ENCODE results near the gene PRSS27. TPM values are rescaled to one million over a fixed set of nuclear protein-coding genes. Genes with fewer than 3 reads are reported as not detected.

The PRSS27 gene
- total and polyA plus RNA-seq, 2 of the 4 experiments (the other 2 are of a cell fraction), result under 0.01 to 0.58 TPM

DNA sequence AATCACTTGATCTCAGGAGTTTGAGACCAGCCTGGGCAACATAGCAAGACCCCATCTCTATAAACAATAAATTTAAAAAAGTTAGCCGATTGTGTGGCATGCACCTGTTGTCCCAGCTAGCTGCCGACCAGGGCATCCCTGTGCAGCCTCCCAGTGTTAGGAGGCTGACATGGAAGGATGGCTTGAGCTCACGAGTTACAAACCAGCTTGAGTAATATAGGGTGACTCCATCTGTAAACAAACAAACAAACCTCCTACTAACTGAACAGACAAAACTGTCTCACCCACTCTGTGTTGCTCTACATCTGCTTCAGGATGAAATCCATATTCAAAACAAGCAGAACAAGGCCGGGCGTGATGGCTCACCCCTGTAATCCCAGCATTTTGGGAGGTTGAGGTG, 6.9 kb upstream of the PRSS27 start:
- no peaks in the 10 kb centered on the region for H3K9me3 ChIP-seq (ENCODE audit: control insufficient read depth, insufficient read depth, low read length)
- no peak for DNase-seq
- POLR2A ChIA-PET (ENCODE audit: unreplicated experiment), result no interaction called here
- no peaks in the 10 kb centered on the region for H3K36me3 ChIP-seq (ENCODE audit: control insufficient read depth, insufficient read depth, low read length)
- TF ChIP-seq, protein P1, sequence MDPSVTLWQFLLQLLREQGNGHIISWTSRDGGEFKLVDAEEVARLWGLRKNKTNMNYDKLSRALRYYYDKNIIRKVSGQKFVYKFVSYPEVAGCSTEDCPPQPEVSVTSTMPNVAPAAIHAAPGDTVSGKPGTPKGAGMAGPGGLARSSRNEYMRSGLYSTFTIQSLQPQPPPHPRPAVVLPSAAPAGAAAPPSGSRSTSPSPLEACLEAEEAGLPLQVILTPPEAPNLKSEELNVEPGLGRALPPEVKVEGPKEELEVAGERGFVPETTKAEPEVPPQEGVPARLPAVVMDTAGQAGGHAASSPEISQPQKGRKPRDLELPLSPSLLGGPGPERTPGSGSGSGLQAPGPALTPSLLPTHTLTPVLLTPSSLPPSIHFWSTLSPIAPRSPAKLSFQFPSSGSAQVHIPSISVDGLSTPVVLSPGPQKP (IDR thresholded peaks at IDR 0.05; ENCODE audit: borderline replicate concordance, low read depth, low read length), result no peak
- TF ChIP-seq MAZ (IDR thresholded peaks at IDR 0.05; ENCODE audit: borderline replicate concordance, low read depth, low read length) (no peak), NFE2L2 (IDR thresholded peaks at IDR 0.05; ENCODE audit: low read depth, low read length) (no peak), CEBPB (IDR thresholded peaks at IDR 0.05; ENCODE audit: low read depth, low read length) (no peak), FOS (IDR thresholded peaks at IDR 0.05; ENCODE audit: low read depth, low read length) (no peak), RAD21 (IDR thresholded peaks at IDR 0.05; ENCODE audit: low read length) (no peak), POLR2A (IDR thresholded peaks at IDR 0.05; ENCODE audit: low read depth, low read length) (no peak), MXI1 (IDR thresholded peaks at IDR 0.05; ENCODE audit: borderline replicate concordance, low read depth, low read length) (no peak), BHLHE40 (IDR thresholded peaks at IDR 0.05; ENCODE audit: low read depth, low read length) (no peak), RFX5 (IDR thresholded peaks at IDR 0.05; ENCODE audit: low read depth, low read length) (no peak), SMC3 (IDR thresholded peaks at IDR 0.05; ENCODE audit: low read depth, low read length) (no peak), RCOR1 (IDR thresholded peaks at IDR 0.05; ENCODE audit: insufficient replicate concordance, low read length) (no peak), MAFK (IDR thresholded peaks at IDR 0.05; ENCODE audit: low read depth, low read length) (no peak), CHD1 (IDR thresholded peaks at IDR 0.05; ENCODE audit: low read depth, low read length) (no peak)
- TF ChIP-seq, protein P2, sequence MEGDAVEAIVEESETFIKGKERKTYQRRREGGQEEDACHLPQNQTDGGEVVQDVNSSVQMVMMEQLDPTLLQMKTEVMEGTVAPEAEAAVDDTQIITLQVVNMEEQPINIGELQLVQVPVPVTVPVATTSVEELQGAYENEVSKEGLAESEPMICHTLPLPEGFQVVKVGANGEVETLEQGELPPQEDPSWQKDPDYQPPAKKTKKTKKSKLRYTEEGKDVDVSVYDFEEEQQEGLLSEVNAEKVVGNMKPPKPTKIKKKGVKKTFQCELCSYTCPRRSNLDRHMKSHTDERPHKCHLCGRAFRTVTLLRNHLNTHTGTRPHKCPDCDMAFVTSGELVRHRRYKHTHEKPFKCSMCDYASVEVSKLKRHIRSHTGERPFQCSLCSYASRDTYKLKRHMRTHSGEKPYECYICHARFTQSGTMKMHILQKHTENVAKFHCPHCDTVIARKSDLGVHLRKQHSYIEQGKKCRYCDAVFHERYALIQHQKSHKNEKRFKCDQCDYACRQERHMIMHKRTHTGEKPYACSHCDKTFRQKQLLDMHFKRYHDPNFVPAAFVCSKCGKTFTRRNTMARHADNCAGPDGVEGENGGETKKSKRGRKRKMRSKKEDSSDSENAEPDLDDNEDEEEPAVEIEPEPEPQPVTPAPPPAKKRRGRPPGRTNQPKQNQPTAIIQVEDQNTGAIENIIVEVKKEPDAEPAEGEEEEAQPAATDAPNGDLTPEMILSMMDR (conservative IDR thresholded peaks at IDR 0.05; ENCODE audit: low read depth, low read length), result no peak
- TF ChIP-seq, protein P3, sequence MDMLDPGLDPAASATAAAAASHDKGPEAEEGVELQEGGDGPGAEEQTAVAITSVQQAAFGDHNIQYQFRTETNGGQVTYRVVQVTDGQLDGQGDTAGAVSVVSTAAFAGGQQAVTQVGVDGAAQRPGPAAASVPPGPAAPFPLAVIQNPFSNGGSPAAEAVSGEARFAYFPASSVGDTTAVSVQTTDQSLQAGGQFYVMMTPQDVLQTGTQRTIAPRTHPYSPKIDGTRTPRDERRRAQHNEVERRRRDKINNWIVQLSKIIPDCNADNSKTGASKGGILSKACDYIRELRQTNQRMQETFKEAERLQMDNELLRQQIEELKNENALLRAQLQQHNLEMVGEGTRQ (IDR thresholded peaks at IDR 0.05; ENCODE audit: low read depth, low read length), result no peak
- H4K5ac ChIP-seq (ENCODE audit: low read depth, low read length), result no peak overlapping the region
- no peak overlapping the region for H3K27ac ChIP-seq (ENCODE audit: insufficient read depth, low read length)
- no peak overlapping the region for H2BK120ac ChIP-seq (ENCODE audit: low read depth, low read length)
- no peak overlapping the region for H3K9ac ChIP-seq (ENCODE audit: low read depth, low read length)
- H2AFZ ChIP-seq (replicated peaks; ENCODE audit: low read length, poor library complexity), result no peak overlapping the region
- H3K23ac ChIP-seq (ENCODE audit: low read depth, low read length), result no peak overlapping the region
- H2BK20ac ChIP-seq (ENCODE audit: low read depth, low read length), result no peak overlapping the region
- in situ Hi-C loops (cut with MboI; ENCODE audit: low sequenced_read_pairs), result no loop called here
- no peak overlapping the region for H3K14ac ChIP-seq (replicated peaks; ENCODE audit: low read depth, low read length)
- dilution Hi-C loops (cut with HindIII; ENCODE audit: low sequenced_read_pairs, unreplicated experiment), result no loop called here
- no peaks in the 10 kb centered on the region for H3K79me1 ChIP-seq (ENCODE audit: low read depth in 1 of 2, low read length in 2 of 2)
- no peaks in the 10 kb centered on the region for H3K9me1 ChIP-seq (ENCODE audit: insufficient read depth, low read length)
- no peak overlapping the region for H4K91ac ChIP-seq (ENCODE audit: insufficient read depth, low read depth, low read length)
- no peak overlapping the region for H3K4ac ChIP-seq (ENCODE audit: low read depth, low read length)
- no peak overlapping the region for H3K18ac ChIP-seq (ENCODE audit: low read depth, low read length)
- no peak for ATAC-seq (ENCODE audit: low read depth)
- H3K4me3 ChIP-seq (ENCODE audit: insufficient read depth, low read depth, low read length), result no peak overlapping the region
- no peak overlapping the region for H4K8ac ChIP-seq (ENCODE audit: low read depth in 2 of 2, low read length in 2 of 2)
- no peaks in the 10 kb centered on the region for H4K20me1 ChIP-seq (ENCODE audit: insufficient read depth, low read length)
- no TSS peak for BruUV-seq (replicated peaks)
- CTCF ChIA-PET, result no interaction called here
- no peak overlapping the region for H2BK15ac ChIP-seq (ENCODE audit: low read depth, low read length)
- intact Hi-C loops (cut with micrococcal nuclease), result no loop called here
- H2AK9ac ChIP-seq (replicated peaks; ENCODE audit: low read depth, low read length, poor library complexity), result no peak overlapping the region
- no peak overlapping the region for H3K56ac ChIP-seq (ENCODE audit: extremely low read depth, insufficient read depth, low read length)
- no peak overlapping the region for H3K4me2 ChIP-seq (ENCODE audit: low read depth, low read length)
- no CpG with 5 or more reads among the region's 5 CpGs for WGBS, 2 experiments (ENCODE audit: extremely low coverage in 2 of 2, insufficient read length in 1 of 2)
- H3K4me1 ChIP-seq (ENCODE audit: control insufficient read depth, insufficient read depth, low read length), result no peaks in the 10 kb centered on the region
- H2BK5ac ChIP-seq (ENCODE audit: low read depth, low read length, poor library complexity, severe bottlenecking), result no peak overlapping the region
- H2AK5ac ChIP-seq (ENCODE audit: low read depth, low read length), result no peak overlapping the region
- peaks cover 13% of the 10 kb centered on the region for H3K27me3 ChIP-seq (ENCODE audit: control insufficient read depth, insufficient read depth, low read length)
